Dermis lymphatic vessel endothelial cell (primary cell): ENCODE measurements around the gene OR8K5. TPM values are rescaled to one million over a fixed set of nuclear protein-coding genes. Genes with fewer than 3 reads are reported as not detected.

Experiments
- total RNA-seq: library from RNA; depleted of rRNA; stranded (reverse); fragments of >200 nt; gene quantifications from 2 replicates; pipeline ENCODE4 v1.2.1, GENCODE V29; 2014

Gene OR8K5, protein sequence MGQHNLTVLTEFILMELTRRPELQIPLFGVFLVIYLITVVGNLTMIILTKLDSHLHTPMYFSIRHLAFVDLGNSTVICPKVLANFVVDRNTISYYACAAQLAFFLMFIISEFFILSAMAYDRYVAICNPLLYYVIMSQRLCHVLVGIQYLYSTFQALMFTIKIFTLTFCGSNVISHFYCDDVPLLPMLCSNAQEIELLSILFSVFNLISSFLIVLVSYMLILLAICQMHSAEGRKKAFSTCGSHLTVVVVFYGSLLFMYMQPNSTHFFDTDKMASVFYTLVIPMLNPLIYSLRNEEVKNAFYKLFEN
- not detected in 2 replicates for total RNA-seq

DNA sequence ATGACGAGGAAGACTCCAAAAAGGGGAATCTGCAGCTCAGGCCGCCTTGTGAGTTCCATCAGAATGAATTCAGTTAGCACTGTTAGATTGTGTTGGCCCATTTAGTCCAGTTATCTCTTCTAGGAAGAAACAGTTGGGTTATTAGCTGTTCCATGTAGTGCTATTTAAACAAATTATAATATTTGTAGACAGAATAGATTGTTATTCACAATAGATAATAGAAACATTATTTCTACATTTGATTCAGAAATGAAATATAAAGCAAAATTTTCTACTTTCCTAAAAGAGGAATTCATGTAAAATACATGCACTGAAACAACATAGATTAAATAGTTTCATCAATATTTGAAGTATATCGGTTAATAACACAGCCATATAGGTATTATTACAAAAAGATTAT, at the start of gene OR8K5:
Gene OR8K5, minus strand, starts transcription at position 101 of the 400 bp plus-strand sequence. Its CDS starts 0 bp downstream, at position 101.

DNA sequence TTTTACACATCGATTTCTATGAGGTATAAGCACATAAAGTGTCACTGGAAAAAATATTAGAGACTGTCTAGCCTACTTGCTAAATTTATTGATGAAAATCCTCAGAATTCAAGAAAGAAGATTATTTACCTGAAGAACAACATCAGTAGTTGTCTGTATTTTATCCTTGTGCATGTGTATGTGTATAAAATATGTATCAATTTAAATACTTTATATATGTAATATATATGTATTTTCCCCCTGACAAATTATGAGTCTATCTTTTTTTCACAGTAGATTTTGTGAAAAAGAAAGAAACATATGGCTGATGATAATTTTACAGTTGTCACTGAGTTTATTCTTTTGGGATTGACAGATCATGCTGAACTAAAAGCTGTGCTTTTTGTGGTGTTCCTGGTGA, 16.2 kb upstream of the OR8K5 start, which contains the start of gene OR5J2:
Gene OR5J2, plus strand, starts transcription at position 301 of the 400 bp plus-strand sequence. Its CDS starts 0 bp downstream, at position 301.

DNA sequence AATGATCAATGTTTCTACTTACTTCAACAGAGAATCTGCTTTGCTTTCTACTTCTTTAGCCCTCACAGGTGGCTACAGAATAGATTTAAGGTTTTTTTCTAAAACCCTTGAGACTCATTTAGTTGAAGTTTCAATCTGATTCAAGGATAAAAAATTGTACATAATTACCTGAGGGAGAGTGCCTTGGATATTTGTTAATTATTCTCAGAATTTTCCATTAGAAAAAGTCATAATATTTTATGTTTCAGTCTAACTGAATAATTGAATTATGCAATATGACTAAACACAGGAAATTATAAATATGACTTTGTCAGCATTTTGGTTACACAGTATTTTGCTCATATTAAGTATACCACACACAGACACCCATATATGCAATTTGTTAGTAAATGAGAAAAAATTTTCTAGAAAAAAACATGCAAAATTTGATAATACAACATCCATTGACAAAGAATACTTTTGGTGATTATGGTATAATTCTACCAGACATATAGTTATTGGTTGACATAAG, 19.9 kb downstream of the OR8K5 start, which contains the start of gene OR8J3:
Gene OR8J3, minus strand, starts transcription at position 51 of the 511 bp plus-strand sequence. CDS start 2,483 bp downstream, outside the sequence.

DNA sequence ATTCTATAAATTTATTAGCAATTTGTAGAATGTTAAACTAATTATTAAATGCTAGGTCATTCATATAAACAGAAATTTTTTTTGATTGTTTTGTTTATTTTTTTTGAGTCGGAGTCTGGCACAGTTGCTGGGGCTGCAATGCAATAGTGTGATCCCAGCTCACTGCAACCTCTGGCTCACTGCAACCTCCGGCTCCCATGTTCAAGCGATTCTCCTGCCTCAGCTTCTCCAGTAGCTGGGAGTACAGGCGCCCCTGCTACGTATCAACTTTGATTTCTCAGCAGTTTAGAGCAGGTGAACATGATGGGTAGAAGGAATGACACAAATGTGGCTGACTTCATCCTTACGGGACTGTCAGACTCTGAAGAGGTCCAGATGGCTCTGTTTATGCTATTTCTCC, 38.0 kb downstream of the OR8K5 start, which contains the start of gene OR8H3:
Gene OR8H3, plus strand, starts transcription at position 301 of the 400 bp plus-strand sequence. Its CDS starts 0 bp downstream, at position 301.

Other genes with a start within 250 kb of the OR8K5 start
- not detected in 2 replicates for gene OR5W2, start 245.7 kb downstream of the OR8K5 start, total RNA-seq
- not detected in 2 replicates for gene OR5I1, start 223.9 kb downstream of the OR8K5 start, total RNA-seq
- gene OR10AG1, start 190.4 kb downstream of the OR8K5 start, total RNA-seq, result not detected in 2 replicates
- gene OR5F1, start 165.7 kb downstream of the OR8K5 start, total RNA-seq, result not detected in 2 replicates
- gene OR5AS1, start 132.7 kb downstream of the OR8K5 start, total RNA-seq, result not detected in 2 replicates
- not detected in 2 replicates for gene OR8I2, start 67.0 kb downstream of the OR8K5 start, total RNA-seq
- gene OR8H2, start 56.6 kb downstream of the OR8K5 start, total RNA-seq, result not detected in 2 replicates
- not detected in 2 replicates for gene OR8H3, start 37.9 kb downstream of the OR8K5 start, total RNA-seq
- gene OR8J3, start 20.1 kb downstream of the OR8K5 start, total RNA-seq, result not detected in 2 replicates
- gene OR5J2, start 16.3 kb upstream of the OR8K5 start, total RNA-seq, result not detected in 2 replicates
- gene OR5T2, start 73.9 kb upstream of the OR8K5 start, total RNA-seq, result not detected in 2 replicates
- not detected in 2 replicates for gene OR5T3, start 91.9 kb upstream of the OR8K5 start, total RNA-seq
- not detected in 2 replicates for gene OR5T1, start 113.8 kb upstream of the OR8K5 start, total RNA-seq
- gene OR8H1, start 131.9 kb upstream of the OR8K5 start, total RNA-seq, result not detected in 2 replicates
- not detected in 2 replicates for gene OR8K3, start 154.8 kb upstream of the OR8K5 start, total RNA-seq
- not detected in 2 replicates for gene OR8K1, start 185.7 kb upstream of the OR8K5 start, total RNA-seq
- not detected in 2 replicates for gene OR8J1, start 194.0 kb upstream of the OR8K5 start, total RNA-seq
- not detected in 2 replicates for gene OR8U1, start 215.3 kb upstream of the OR8K5 start, total RNA-seq